AG10803 (cell line): ENCODE results near the gene CDON.

ENCODE experiments used
- DNase-seq: peaks from one replicate; pipeline ENCODE4 v3.0.0; 2010; ENCODE audit warnings: low read depth
- H3K4me3 ChIP-seq: 2 replicates; pipeline ENCODE4 v1.5.1; 2011; ENCODE audit warnings: mild to moderate bottlenecking, low read length, control low read depth
- TF ChIP-seq, protein P1 (sequence below): conservative IDR thresholded peaks from 2 replicates; pipeline ENCODE4 v1.5.1; 2011; ENCODE audit warnings: mild to moderate bottlenecking, low read length, control low read depth, inconsistent platforms

Gene CDON

DNA sequence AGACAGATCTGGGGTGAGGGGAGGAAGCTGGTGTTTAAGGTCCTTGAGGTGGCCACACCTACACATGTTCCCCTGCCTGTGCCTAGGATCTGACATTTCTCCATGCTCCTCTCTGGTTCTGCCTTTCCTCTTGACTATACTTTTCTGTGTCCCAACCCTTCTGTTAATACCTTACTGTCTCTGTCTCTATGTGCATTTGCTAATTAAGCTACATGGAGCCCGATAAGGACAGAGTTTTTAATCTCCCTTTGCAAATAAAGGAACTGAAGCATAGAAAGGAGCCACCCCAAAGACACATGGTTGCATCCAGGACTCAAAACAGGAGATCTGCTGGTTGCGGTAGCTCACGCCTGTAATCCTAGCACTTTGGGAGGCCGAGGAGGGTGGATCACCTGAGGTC lies 33.1 kb upstream of the CDON start:
- DNase-seq: no peak
- TF ChIP-seq, protein P1, sequence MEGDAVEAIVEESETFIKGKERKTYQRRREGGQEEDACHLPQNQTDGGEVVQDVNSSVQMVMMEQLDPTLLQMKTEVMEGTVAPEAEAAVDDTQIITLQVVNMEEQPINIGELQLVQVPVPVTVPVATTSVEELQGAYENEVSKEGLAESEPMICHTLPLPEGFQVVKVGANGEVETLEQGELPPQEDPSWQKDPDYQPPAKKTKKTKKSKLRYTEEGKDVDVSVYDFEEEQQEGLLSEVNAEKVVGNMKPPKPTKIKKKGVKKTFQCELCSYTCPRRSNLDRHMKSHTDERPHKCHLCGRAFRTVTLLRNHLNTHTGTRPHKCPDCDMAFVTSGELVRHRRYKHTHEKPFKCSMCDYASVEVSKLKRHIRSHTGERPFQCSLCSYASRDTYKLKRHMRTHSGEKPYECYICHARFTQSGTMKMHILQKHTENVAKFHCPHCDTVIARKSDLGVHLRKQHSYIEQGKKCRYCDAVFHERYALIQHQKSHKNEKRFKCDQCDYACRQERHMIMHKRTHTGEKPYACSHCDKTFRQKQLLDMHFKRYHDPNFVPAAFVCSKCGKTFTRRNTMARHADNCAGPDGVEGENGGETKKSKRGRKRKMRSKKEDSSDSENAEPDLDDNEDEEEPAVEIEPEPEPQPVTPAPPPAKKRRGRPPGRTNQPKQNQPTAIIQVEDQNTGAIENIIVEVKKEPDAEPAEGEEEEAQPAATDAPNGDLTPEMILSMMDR: no peak
- no peak overlapping the region for H3K4me3 ChIP-seq

DNA sequence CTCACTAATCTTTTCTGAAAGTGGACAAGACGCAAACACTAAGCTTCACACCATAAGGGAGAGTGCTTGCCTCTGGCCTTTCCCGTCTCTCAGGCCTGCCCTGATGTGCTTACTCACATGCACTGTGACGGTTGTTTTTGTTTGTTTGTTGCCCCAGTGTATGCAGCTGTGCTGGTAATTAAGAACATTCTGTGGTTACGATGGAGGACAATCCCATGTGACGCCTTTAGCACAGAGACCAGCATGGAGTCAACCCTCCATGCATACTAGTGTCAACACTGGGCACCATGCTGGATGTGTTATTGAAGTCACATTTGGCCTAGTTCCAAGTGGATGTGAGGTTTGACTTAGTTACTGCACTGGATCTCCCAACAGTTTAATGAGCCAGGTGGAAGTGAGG lies 27.8 kb upstream of the CDON start:
- TF ChIP-seq, protein P1: no peak
- DNase-seq: no peak
- no peak overlapping the region for H3K4me3 ChIP-seq

DNA sequence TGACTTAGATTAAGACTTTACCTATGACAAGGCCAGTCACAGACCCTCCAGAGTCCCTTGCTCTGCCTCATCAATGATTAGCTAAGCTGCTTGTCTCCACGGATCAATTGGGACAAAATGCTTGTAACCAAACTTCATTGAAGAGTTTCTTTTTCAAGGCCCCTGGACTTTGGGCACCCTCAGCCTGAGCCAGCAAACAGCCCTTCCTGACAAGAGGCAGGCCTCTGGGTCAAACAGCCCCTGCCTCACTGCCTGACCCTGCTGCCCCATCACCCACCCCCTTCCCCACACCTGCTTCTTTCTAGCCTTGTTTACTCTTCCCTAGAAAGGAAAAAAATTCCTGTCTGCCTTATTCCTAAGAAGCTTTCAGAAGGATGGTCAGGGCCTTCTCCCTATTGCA lies 26.3 kb upstream of the CDON start:
- H3K4me3 ChIP-seq: no peak overlapping the region
- TF ChIP-seq, protein P1: no peak
- DNase-seq: no peak

DNA sequence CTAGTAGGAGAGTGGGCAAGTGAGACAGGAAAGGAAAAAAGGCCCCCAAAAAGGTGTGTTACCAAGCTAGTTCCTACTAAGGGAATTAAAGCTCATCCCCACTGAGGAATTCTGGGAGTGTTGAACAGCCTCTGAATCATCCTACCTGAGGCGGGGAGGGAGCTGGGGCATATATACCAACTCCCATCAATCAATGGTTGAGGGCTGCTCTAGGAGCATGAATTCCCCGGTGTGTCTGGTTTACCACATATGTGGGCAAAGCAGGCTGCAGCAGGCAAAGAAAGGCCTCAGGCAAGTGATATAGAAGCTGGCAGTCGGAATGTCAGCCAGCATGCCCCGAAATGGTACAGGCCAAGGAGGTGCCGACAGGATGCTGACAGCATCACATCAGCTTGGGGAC lies 23.6 kb upstream of the CDON start:
- no peak overlapping the region for H3K4me3 ChIP-seq
- TF ChIP-seq, protein P1: no peak
- no peak for DNase-seq

DNA sequence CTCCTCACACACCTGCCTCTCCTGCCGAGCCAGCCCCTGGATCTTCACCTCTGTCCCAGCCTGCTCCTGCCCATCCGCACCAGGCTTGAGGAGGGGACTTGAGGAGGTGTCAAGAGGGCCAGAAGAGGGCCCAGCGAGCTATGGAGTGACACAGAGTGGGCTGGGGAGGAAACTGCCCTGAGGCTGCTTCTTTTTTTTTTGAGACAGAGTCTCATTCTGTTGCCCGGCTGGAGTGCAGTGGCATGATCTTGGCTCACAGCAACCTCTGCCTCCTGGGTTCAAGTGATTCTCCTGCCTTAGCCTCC lies 21.9 kb upstream of the CDON start:
- DNase-seq: no peak
- TF ChIP-seq, protein P1: no peak

DNA sequence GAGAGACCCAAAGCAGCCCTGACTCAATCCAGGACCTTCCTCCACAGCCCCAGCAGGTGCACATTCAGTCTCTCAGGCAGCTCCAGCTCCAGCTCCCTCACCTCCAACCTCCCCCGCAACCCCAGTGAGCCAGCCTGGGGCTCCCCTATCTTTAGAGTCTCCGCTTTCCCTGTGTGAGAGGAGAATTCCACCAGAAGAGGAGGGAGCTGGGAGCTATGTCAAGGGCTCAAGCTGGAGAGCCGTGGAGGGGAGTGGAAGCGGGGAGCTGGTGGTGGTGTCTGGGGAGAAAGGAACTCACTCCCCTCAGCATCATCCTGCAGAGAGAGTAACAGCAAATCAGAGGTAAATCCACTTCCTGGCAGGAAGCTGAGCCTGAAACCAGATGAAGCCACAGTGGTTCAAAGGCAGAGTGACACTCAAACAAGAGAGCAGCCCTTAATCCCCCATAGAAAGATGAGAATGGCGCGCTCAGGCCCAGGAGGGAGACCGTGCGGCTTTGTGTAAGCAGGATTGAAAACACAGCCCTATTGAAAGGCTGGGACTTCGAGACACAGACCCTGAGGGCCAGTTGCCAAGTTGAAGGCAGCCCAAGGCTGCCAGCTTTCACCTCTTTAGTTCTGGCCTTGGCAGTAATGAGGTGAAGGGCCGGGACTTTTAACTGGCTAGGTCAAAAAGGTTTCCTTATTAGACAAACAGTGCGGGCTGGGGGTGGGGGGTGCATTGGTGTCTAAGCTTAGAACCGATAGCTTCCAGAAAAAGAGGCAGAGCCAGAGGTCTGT lies 21.4 kb upstream of the CDON start:
- TF ChIP-seq, protein P1: no peak
- H3K4me3 ChIP-seq: no peak overlapping the region
- DNase-seq: no peak

More for the DNA sequence above, 21.9 kb upstream of the CDON start:
- no peak overlapping the region for H3K4me3 ChIP-seq

DNA sequence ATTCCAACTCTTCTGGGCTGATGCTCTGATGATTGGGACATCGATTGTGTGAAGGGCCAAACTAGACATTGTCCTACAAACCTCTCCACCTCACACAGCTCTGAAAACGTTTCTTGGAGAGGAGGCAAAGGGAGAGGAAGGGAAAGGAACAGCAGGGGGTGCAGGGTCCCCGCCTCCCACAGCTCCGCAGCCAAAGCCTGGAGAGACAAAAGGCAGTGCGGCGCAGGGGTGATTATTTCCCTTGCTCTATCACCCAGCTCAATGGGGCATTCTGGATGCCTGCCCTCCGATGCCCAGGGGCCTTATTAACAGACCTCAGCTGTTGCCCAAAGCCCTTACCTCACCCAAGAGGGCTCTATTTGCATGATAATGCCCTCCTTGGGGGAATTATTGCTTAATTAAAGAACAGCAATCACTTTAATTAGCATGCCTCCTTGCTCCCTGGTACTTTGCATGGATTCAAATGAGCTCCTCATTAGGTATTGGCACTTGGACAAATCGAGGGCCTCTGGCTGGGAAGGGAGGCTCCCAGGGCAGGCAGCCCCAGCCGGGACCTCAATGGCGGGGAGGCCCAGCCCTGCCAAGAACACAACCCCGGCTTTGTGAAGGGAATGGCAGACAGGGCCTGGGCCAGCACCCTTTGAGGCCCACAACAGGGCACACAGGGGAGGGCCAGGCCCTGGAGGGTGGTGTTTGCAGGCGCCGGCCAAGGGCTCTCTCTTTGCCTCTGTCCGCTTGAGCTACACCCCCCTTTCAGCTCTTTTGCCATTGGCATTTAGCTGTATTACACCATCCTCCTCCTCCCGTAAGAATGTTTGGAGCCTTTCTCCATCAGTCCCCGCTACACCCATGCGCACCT lies 19.8 kb upstream of the CDON start:
- no peak for DNase-seq
- TF ChIP-seq, protein P1: no peak
- H3K4me3 ChIP-seq: no peak overlapping the region
